Ovary (tissue), 3 donors: ENCODE measurements around the gene RSKR.

Source experiments
- CTCF ChIP-seq, 3 donors: fragments of 450-650 bp in 2 of 3; fragments of 200-600 bp in 1 of 3; IDR thresholded peaks; one replicate each; pipeline versions ENCODE4 v1.5.1 to v1.8.0; 2016 to 2022; ENCODE audit warnings: antibody characterized with exemption in 3 of 3, mild to moderate bottlenecking in 1 of 3
- POLR2A ChIP-seq: fragments of 450-650 bp; IDR thresholded peaks from one replicate; pipeline ENCODE4 v1.6.1; 2017; ENCODE audit warnings: antibody characterized with exemption, mild to moderate bottlenecking, moderate library complexity
- donor health status: DM: no; HTN: no; CAD: no.

DNA sequence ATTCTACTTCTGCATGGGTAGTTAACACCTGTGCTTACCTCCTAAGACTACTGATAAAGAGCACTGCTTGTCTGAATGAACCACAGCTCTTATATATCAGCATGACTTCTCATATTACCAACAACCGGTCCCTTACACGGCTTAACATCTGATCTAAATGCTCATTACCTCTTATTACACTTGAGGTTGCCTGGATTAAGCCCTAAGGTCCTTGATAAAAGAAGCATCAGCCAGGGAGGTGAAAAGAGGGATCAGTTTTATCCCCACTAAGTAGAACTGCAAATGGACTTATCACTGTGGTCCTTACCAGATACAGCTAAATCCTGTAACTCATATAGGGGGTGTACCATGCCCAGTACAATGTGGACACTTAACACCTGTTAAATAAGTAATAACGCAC is 8.2 kb upstream of the RSKR start:
- TF ChIP-seq CTCF (IDR thresholded peaks at IDR 0.05) (no peak), POLR2A (no peak)
